Astrocyte (in vitro differentiated cells and primary cell): ENCODE results near the gene LMO1.

ENCODE experiments used
- CTCF ChIP-seq: IDR thresholded peaks from 2 replicates; pipeline ENCODE4 v1.5.1; 2011; ENCODE audit warnings: low read depth, mild to moderate bottlenecking, inconsistent platforms, low read length, moderate library complexity; ENCODE audit not compliant: insufficient read depth
- EZH2 ChIP-seq: IDR thresholded peaks from 2 replicates; pipeline ENCODE4 v1.6.1; 2012; ENCODE audit warnings: mild to moderate bottlenecking, low read length, inconsistent platforms; ENCODE audit not compliant: insufficient read depth

DNA sequence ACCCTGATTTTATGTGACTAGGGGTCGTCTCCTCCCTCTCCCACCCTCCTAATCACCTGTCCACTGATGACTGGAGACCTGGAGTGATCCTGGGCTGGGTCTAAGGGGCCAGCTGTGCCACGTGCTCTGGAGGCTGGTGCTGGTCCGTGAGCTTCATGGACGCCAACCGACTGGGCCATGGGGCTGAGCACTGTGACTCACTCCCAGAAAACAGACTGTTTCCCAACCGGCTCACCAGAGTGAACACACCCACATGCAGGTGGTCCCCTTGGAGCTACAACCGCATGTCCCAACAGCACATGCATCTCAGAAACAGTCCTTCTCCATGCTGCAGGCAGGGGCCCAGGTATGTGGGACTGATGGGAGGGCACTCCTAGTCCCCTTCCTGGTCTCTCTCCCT is 14.0 kb upstream of the LMO1 start:
- TF ChIP-seq CTCF (no peak), EZH2 (no peak)
